Caco-2 (cell line): ENCODE results near the gene STARD10. TPM values are rescaled to one million over a fixed set of nuclear protein-coding genes. Genes with fewer than 3 reads are reported as not detected.

ENCODE experiments used
- BruUV-seq: library from RNA; stranded (reverse); fragments of 400-500 nt; replicated peaks from 2 replicates; lab custom pipeline; 2021; lab: Mats Ljungman, UMichigan
- CTCF ChIA-PET: fragments of 300-600 bp; sonication (Branson Sonifier 250); formaldehyde crosslinking; loops from one replicate; lab custom pipeline; 2022; ENCODE audit warnings: antibody characterized with exemption; lab: Charles Lee
- POLR2A ChIA-PET: fragments of 300-600 bp; sonication (Branson Sonifier 250); formaldehyde crosslinking; loops from one replicate; lab custom pipeline; 2022; ENCODE audit warnings: antibody characterized with exemption; lab: Charles Lee
- DNase-seq, 2 experiments: peaks; one replicate each; pipeline versions ENCODE4 v3.0.0 to v3.0.0-alpha.2; 2020 to 2022
- H3K27me3 ChIP-seq: replicated peaks from 2 replicates; pipeline ENCODE4 v1.6.0; 2011; ENCODE audit warnings: low read length; ENCODE audit not compliant: control insufficient read depth, insufficient read depth
- H3K36me3 ChIP-seq: 2 replicates; pipeline ENCODE4 v1.5.1; 2011; ENCODE audit warnings: low read length; ENCODE audit not compliant: control insufficient read depth, insufficient read depth
- H3K4me1 ChIP-seq: fragments of 250-450 bp; sonication (Bioruptor Pico); 2 replicates; pipeline ENCODE4 v1.5.1; 2020; ENCODE audit warnings: mild to moderate bottlenecking
- H3K4me3 ChIP-seq: 2 replicates; pipeline ENCODE4 v1.5.1; 2011; ENCODE audit warnings: low read depth, mild to moderate bottlenecking, control low read depth, low read length
- H3K9me3 ChIP-seq: fragments of 250-450 bp; sonication (Bioruptor Pico); 2 replicates; pipeline ENCODE4 v1.5.1; 2020; ENCODE audit warnings: mild to moderate bottlenecking, moderate library complexity
- H3K27ac Mint-ChIP-seq: one replicate; pipeline ENCODE4 v1.8.0; 2022; ENCODE audit warnings: mixed read lengths; ENCODE audit not compliant: unreplicated experiment
- H3K27me3 Mint-ChIP-seq: one replicate; pipeline ENCODE4 v1.8.0; 2022; ENCODE audit warnings: mixed read lengths; ENCODE audit not compliant: insufficient read depth, unreplicated experiment
- H3K36me3 Mint-ChIP-seq: one replicate; pipeline ENCODE4 v1.8.0; 2022; ENCODE audit warnings: mild to moderate bottlenecking, mixed read lengths; ENCODE audit not compliant: insufficient read depth, unreplicated experiment
- H3K4me1 Mint-ChIP-seq: one replicate; pipeline ENCODE4 v1.8.0; 2022; ENCODE audit warnings: low read depth, mixed read lengths; ENCODE audit not compliant: unreplicated experiment
- H3K4me3 Mint-ChIP-seq: one replicate; pipeline ENCODE4 v1.8.0; 2022; ENCODE audit warnings: mild to moderate bottlenecking, moderate library complexity, mixed read lengths; ENCODE audit not compliant: unreplicated experiment
- H3K9me3 Mint-ChIP-seq: one replicate; pipeline ENCODE4 v1.8.0; 2022; ENCODE audit warnings: mixed read lengths; ENCODE audit not compliant: unreplicated experiment
- CTCF ChIP-seq, 2 experiments: fragments of 200-600 bp in 1 of 2; IDR thresholded peaks; 1 replicate in 1 of 2; 2 replicates in 1 of 2; pipeline versions ENCODE4 v1.5.1 to v1.8.0; 2011 to 2022; ENCODE audit warnings: antibody characterized with exemption in 1 of 2, control low read depth in 1 of 2, inconsistent platforms in 1 of 2, low read depth in 1 of 2, low read length in 1 of 2, mild to moderate bottlenecking in 1 of 2, moderate library complexity in 1 of 2; ENCODE audit not compliant: insufficient read depth in 1 of 2, severe bottlenecking in 1 of 2, unreplicated experiment in 1 of 2
- intact Hi-C: fragments of 100-400 bp; cut with micrococcal nuclease; formaldehyde crosslinking; loops from one replicate; pipeline ENCODE4 v1.10.0; 2022; ENCODE audit not compliant: unreplicated experiment
- total RNA-seq: library from RNA; stranded (reverse); gene quantifications from 2 replicates; pipeline ENCODE4 v1.2.3, GENCODE V29; 2022

Gene STARD10
- total RNA-seq, 1 experiment from 2014 or later: 492 TPM

DNA sequence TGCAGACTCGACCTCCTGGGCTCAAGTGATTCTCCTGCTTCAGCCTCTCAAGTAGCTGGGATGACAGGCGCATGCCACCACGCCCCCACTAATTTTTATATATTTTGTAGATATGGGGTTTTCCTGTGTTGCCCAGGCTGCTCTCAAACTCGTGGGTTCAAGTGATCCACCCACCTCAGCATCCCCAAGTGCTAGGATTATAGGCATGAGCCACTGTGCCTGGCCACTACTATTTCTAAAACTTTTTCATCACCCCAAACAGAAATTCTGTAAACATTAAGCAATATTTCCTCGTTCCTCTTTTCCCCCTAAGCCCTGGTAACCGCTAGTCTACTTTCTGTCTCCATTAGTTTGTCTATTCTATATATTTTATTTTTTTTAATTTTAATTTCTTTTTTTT lies 11.4 kb upstream of the STARD10 start:
- Mint-ChIP-seq H3K9me3 (no peaks in the 10 kb centered on the region), H3K4me1 (no peaks in the 10 kb centered on the region), H3K27me3 (no peaks in the 10 kb centered on the region), H3K27ac (no peak overlapping the region), H3K4me3 (no peak overlapping the region), H3K36me3 (peaks cover 4% of the 10 kb centered on the region)
- Histone ChIP-seq H3K36me3 (0 out of 2 replicates have a peak, but pooled peaks cover 2% of the 10 kb centered on the region), H3K4me1 (0 out of 2 replicates have a peak, but pooled peaks cover 3% of the 10 kb centered on the region), H3K27me3 (no peaks in the 10 kb centered on the region), H3K4me3 (no peak overlapping the region), H3K9me3 (no peaks in the 10 kb centered on the region)
- DNase-seq: no peak
- no TSS peak for BruUV-seq
- intact Hi-C loops: no loop called here
- POLR2A ChIA-PET: no interaction called here
- no peak for TF ChIP-seq CTCF (IDR thresholded peaks at IDR 0.05; ENCODE audit: insufficient read depth in 1 of 2, low read depth in 1 of 2, low read length in 1 of 2, severe bottlenecking in 1 of 2, unreplicated experiment in 1 of 2)
- CTCF ChIA-PET: no interaction called here

GRCh38 chr11:72802822-72803221 lies 9.0 kb upstream of the STARD10 start:
- Histone ChIP-seq H3K36me3 (no peaks in the 10 kb centered on the region), H3K27me3 (no peaks in the 10 kb centered on the region), H3K9me3 (no peaks in the 10 kb centered on the region), H3K4me1 (0 out of 2 replicates have a peak, but pooled peaks cover 3% of the 10 kb centered on the region), H3K4me3 (no peak overlapping the region)
- CTCF ChIA-PET: interaction anchor here (0.5 kb wide), 1 partner anchor 7 kb away, joined by 4 read pairs; no protein-coding TSS in a partner anchor
- intact Hi-C loops: no loop called here
- no peak for DNase-seq
- Mint-ChIP-seq H3K36me3 (no peaks in the 10 kb centered on the region), H3K27me3 (no peaks in the 10 kb centered on the region), H3K4me3 (no peak overlapping the region), H3K9me3 (no peaks in the 10 kb centered on the region), H3K4me1 (no peaks in the 10 kb centered on the region), H3K27ac (no peak overlapping the region)
- no TSS peak for BruUV-seq
- TF ChIP-seq CTCF (IDR thresholded peaks at IDR 0.05; ENCODE audit: insufficient read depth in 1 of 2, low read depth in 1 of 2, low read length in 1 of 2, severe bottlenecking in 1 of 2, unreplicated experiment in 1 of 2): no peak
- POLR2A ChIA-PET: no interaction called here

DNA sequence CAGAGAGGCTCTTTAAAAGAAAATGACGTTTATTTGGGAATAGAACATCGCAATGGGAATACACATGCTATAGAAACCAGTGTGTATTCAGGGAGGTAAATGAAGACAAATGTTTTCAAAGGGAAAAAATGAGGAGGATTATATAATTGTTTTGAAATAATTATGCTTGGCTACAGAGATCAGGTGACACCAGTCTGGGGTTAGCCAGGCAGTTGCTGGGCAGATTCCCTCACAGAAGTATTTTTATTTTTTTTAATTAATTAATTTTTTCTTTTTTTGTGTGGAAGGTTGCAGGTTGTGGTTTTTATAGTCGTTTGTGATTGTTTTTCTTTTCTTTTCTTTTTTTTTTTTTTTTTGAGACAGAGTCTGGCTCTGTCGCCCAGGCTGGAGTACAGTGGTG lies 5.6 kb upstream of the STARD10 start:
- ChIA-PET POLR2A (no interaction called here), CTCF (no interaction called here)
- DNase-seq: no peak
- H3K9me3 ChIP-seq: no peaks in the 10 kb centered on the region
- no peak overlapping the region for H3K4me3 Mint-ChIP-seq
- H3K9me3 Mint-ChIP-seq: no peaks in the 10 kb centered on the region
- H3K27me3 Mint-ChIP-seq: no peaks in the 10 kb centered on the region
- intact Hi-C loops: no loop called here
- BruUV-seq: no TSS peak
- peaks cover 7% of the 10 kb centered on the region for H3K4me1 ChIP-seq
- no peaks in the 10 kb centered on the region for H3K36me3 ChIP-seq
- TF ChIP-seq CTCF (IDR thresholded peaks at IDR 0.05; ENCODE audit: insufficient read depth in 1 of 2, low read depth in 1 of 2, low read length in 1 of 2, severe bottlenecking in 1 of 2, unreplicated experiment in 1 of 2): no peak
- no peak overlapping the region for H3K4me3 ChIP-seq
- H3K36me3 Mint-ChIP-seq: no peaks in the 10 kb centered on the region
- H3K27me3 ChIP-seq: no peaks in the 10 kb centered on the region
- no peak overlapping the region for H3K27ac Mint-ChIP-seq
- peaks cover 6% of the 10 kb centered on the region for H3K4me1 Mint-ChIP-seq
